MM.1S (cell line): Measurements from ENCODE around the gene PYGM.

Experiments used
- DNase-seq: peaks from one replicate; pipeline ENCODE4 v3.0.0-alpha.2; 2015
- H2AFZ ChIP-seq: fragments of 300-600 bp; sonication (generic); 2 replicates; pipeline ENCODE4 v1.6.0; 2016; ENCODE audit warnings: antibody characterized with exemption, low read length
- H3F3A ChIP-seq: fragments of 300-600 bp; sonication (generic); 2 replicates; pipeline ENCODE4 v1.6.1; 2016; ENCODE audit warnings: mild to moderate bottlenecking, antibody characterized with exemption, low read length, moderate library complexity, mixed read lengths; ENCODE audit not compliant: insufficient read depth
- H3K27ac ChIP-seq: fragments of 300-600 bp; sonication (generic); 2 replicates; pipeline ENCODE4 v1.5.1; 2016; ENCODE audit warnings: mild to moderate bottlenecking, low read length
- H3K27me3 ChIP-seq: fragments of 300-600 bp; sonication (generic); replicated peaks from 2 replicates; pipeline ENCODE4 v1.6.0; 2016; ENCODE audit warnings: low read length; ENCODE audit not compliant: insufficient read depth
- H3K36me3 ChIP-seq: fragments of 300-600 bp; sonication (generic); replicated peaks from 2 replicates; pipeline ENCODE4 v1.6.1; 2016; ENCODE audit warnings: mild to moderate bottlenecking, low read length, mixed read lengths; ENCODE audit not compliant: insufficient read depth
- H3K4me1 ChIP-seq: fragments of 300-600 bp; sonication (generic); 2 replicates; pipeline ENCODE4 v1.6.1; 2016; ENCODE audit warnings: low read length, mixed read lengths
- H3K4me2 ChIP-seq: fragments of 300-600 bp; sonication (generic); 2 replicates; pipeline ENCODE4 v1.6.0; 2016; ENCODE audit warnings: low read depth, low read length
- H3K4me3 ChIP-seq: fragments of 300-600 bp; sonication (generic); 2 replicates; pipeline ENCODE4 v1.5.1; 2016; ENCODE audit warnings: low read length, mixed read lengths
- H3K79me2 ChIP-seq: fragments of 300-600 bp; sonication (generic); 2 replicates; pipeline ENCODE4 v1.6.1; 2016; ENCODE audit warnings: mixed run types, low read length, mixed read lengths
- H3K9ac ChIP-seq: fragments of 300-600 bp; sonication (generic); 2 replicates; pipeline ENCODE4 v1.6.1; 2016; ENCODE audit warnings: low read length, mixed read lengths
- H3K9me2 ChIP-seq: fragments of 300-600 bp; sonication (generic); replicated peaks from 2 replicates; pipeline ENCODE4 v1.6.1; 2016; ENCODE audit warnings: mild to moderate bottlenecking, low read length, mixed read lengths; ENCODE audit not compliant: insufficient read depth
- H3K9me3 ChIP-seq: fragments of 300-600 bp; sonication (generic); replicated peaks from 2 replicates; pipeline ENCODE4 v1.6.1; 2016; ENCODE audit warnings: mild to moderate bottlenecking, low read length, mixed read lengths; ENCODE audit not compliant: insufficient read depth
- H4K20me1 ChIP-seq: fragments of 300-600 bp; sonication (generic); 2 replicates; pipeline ENCODE4 v1.6.1; 2016; ENCODE audit warnings: mild to moderate bottlenecking, low read length, moderate library complexity, mixed read lengths; ENCODE audit not compliant: insufficient read depth
- CTCF ChIP-seq: fragments of 300-600 bp; sonication (generic); IDR thresholded peaks from 2 replicates; pipeline ENCODE4 v1.5.1; 2016; ENCODE audit warnings: antibody characterized with exemption, low read length, mixed read lengths
- EZH2 ChIP-seq: fragments of 300-600 bp; sonication (generic); optimal IDR thresholded peaks from 2 replicates; pipeline ENCODE3; 2017; ENCODE audit warnings: low read depth, mild to moderate bottlenecking, antibody characterized with exemption, low read length, mixed read lengths
- EZH2phosphoT487 ChIP-seq: fragments of 300-600 bp; sonication (generic); IDR thresholded peaks from 2 replicates; pipeline ENCODE4 v1.6.1; 2018; ENCODE audit warnings: antibody characterized with exemption, low read length

PYGM gene

GRCh38 chr11:64747961-64748665, 11.7 kb downstream of the PYGM start:
- no peak for DNase-seq
- Histone ChIP-seq H3K4me2 (no peak overlapping the region), H3K4me3 (no peak overlapping the region), H3K9ac (no peak overlapping the region), H2AFZ (no peak overlapping the region), H3K79me2 (no peaks in the 10 kb centered on the region), H3K36me3 (no peaks in the 10 kb centered on the region), H3K4me1 (peaks cover 14% of the 10 kb centered on the region), H4K20me1 (0 out of 2 replicates have a peak, but pooled peaks cover 5% of the 10 kb centered on the region), H3K27me3 (peaks cover 50% of the 10 kb centered on the region), H3K9me3 (no peaks in the 10 kb centered on the region), H3K9me2 (no peaks in the 10 kb centered on the region), H3F3A (peaks cover 4% of the 10 kb centered on the region; the same call in 1 of the 2 replicates), H3K27ac (no peak overlapping the region)
- TF ChIP-seq EZH2phosphoT487 = no peak
- TF ChIP-seq CTCF = no peak
- TF ChIP-seq EZH2 = no peak

GRCh38 chr11:64746486-64746885, 13.3 kb downstream of the PYGM start:
- no peak overlapping the region for H3K4me2 ChIP-seq
- no peak overlapping the region for H3K4me3 ChIP-seq

GRCh38 chr11:64745521-64746328, 14.0 kb downstream of the PYGM start:
- no peaks in the 10 kb centered on the region for H3K9me3 ChIP-seq
- no peak overlapping the region for H3K27ac ChIP-seq
- no peaks in the 10 kb centered on the region for H3K9me2 ChIP-seq
- peaks cover 71% of the 10 kb centered on the region for H3K27me3 ChIP-seq
- no peak overlapping the region for H3K9ac ChIP-seq
- no peaks in the 10 kb centered on the region for H3K79me2 ChIP-seq
- H4K20me1 ChIP-seq = 0 out of 2 replicates have a peak, but pooled peaks cover 5% of the 10 kb centered on the region
- no peaks in the 10 kb centered on the region for H3K36me3 ChIP-seq
- H3K4me2 ChIP-seq = peak overlapping the region; percentile 70
- peak overlapping the region; percentile 42 for H3K4me3 ChIP-seq
- peaks cover 4% of the 10 kb centered on the region; the same call in 1 of the 2 replicates for H3F3A ChIP-seq
- 0 out of 2 replicates have a peak overlapping the region, but pooled peaks have one; percentile 39 for H2AFZ ChIP-seq
- H3K4me1 ChIP-seq = peaks cover 16% of the 10 kb centered on the region
- no peak for DNase-seq
- TF ChIP-seq EZH2 (peak; percentile 9), CTCF (no peak)

More at GRCh38 chr11:64746486-64746885, 13.3 kb downstream of the PYGM start:
- no peak overlapping the region for H3K27ac ChIP-seq
- H4K20me1 ChIP-seq = 0 out of 2 replicates have a peak, but pooled peaks cover 5% of the 10 kb centered on the region
- no peak for TF ChIP-seq EZH2phosphoT487
- TF ChIP-seq CTCF = no peak
- no peak for TF ChIP-seq EZH2
- no peak overlapping the region for H3K9ac ChIP-seq
- DNase-seq = no peak
- H3K36me3 ChIP-seq = no peaks in the 10 kb centered on the region
- H3K9me2 ChIP-seq = no peaks in the 10 kb centered on the region
- H3K4me1 ChIP-seq = peaks cover 16% of the 10 kb centered on the region
- peaks cover 63% of the 10 kb centered on the region for H3K27me3 ChIP-seq
- H2AFZ ChIP-seq = no peak overlapping the region
- no peaks in the 10 kb centered on the region for H3K79me2 ChIP-seq
- no peaks in the 10 kb centered on the region for H3K9me3 ChIP-seq
- peaks cover 4% of the 10 kb centered on the region; the same call in 1 of the 2 replicates for H3F3A ChIP-seq
